Stimulated activated CD4-positive, alpha-beta T cell treated with anti-CD3 and anti-CD28 coated beads, Interleukin-2, amount 100 ng/mL, for 24 hours (primary cell): ENCODE data around the gene ATXN10.

Experiments used
- DNase-seq, 2 donors: peaks; one replicate each; pipeline ENCODE4 v3.0.0-alpha.2; 2020

Gene ATXN10

GRCh38 chr22:45762545-45763235 is 91.1 kb downstream of the ATXN10 start:
- no peak for DNase-seq

- DNase-seq, result no peak
These were observed 91.6 kb downstream of the ATXN10 start for GRCh38 chr22:45763236-45763624.

- no peak for DNase-seq
These were observed 96.9 kb downstream of the ATXN10 start for GRCh38 chr22:45768490-45768889.

DNA sequence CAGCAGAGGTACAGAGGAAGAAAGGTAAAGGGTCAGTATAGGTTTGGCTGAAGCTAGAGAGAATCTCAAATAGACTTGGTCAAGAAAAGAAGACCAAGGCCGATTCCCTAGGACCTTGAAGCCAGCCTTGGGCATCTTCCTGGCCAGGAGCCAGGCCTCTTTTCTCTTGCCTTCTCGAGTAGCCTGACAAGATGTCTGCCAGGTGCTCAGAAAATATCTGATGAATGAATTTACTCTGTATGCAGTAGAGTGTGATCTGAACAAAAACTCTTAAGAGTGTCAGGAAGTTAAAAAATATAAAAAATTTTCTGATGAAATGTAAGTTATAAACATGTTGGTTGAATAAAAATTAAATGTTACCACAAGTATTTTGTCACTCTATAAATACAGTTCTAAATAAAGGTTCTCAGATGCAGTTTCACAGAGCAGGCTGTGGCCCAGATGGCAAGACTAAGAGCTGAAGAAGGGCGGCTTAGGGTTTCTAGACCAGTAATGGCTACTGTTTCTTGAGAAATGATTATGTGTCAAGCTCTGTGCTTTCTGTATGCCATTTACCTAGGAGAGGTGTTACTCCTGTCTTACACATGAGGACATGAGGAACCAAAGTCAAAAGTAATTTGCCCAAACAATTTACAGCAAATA is 98.1 kb downstream of the ATXN10 start:
- DNase-seq, result no peak

- DNase-seq, result no peak
These were observed 98.9 kb downstream of the ATXN10 start for GRCh38 chr22:45770506-45770905.

DNA sequence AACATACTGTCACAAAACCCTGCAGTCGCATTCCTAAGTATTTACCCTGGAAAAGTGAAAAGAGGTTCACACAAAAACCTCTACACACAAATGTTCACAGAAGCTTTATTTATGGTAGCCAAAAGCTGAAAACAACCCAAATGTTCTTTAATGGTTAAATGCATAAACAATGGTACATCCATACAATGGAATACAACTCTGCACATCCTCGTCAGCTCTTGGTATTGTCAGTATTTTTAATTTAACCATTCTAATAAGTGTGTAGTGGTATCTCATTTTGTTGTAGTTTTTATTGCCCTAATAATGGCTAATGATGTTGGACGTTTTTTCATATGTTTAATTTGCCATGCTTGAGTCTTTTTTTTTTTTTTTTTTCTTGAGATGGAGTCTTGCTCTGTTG is 99.4 kb downstream of the ATXN10 start:
- no peak for DNase-seq

GRCh38 chr22:45771711-45772110 is 100.1 kb downstream of the ATXN10 start:
- DNase-seq, result no peak

- DNase-seq, result no peak
These were observed 101.1 kb downstream of the ATXN10 start for GRCh38 chr22:45772743-45773142.

- DNase-seq, result no peak
These were observed 102.5 kb downstream of the ATXN10 start for GRCh38 chr22:45774001-45774670.

- no peak for DNase-seq
These were observed 103.4 kb downstream of the ATXN10 start for GRCh38 chr22:45775062-45775461.

DNA sequence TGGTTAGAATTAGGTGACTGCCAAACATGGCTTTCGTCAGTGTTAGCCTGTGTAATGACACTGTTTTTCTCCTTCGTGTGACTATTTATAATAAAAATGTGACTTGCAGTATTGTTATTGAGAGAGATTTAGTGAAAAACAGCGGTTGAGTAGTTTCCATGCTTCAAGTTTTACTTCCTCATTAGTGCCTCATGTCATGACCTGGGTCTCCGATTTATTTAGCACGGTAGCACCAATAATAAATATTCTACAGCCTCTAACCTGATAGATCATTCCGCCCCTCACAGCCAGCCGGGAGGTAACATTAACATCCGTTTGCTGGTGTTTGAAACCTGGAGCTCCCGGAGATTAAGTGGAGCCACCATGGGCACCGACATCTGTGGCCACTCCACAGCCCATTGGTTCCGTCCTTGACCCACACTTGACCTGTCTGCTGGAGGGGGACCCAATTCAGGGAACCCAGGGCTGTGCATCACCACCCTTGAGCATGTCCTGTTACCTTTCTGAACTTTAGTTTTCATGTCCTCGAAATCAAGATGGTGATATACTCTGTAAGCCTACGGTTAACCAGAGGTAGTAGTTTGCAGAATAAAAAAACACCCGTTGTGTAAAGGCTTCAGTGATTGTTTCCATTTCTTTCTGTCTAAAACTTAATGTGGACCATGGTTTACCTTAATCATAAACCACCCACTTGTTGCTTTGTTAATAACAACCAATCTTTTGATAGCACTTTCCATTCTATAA is 104.1 kb downstream of the ATXN10 start:
- DNase-seq, result no peak

GRCh38 chr22:45776313-45776585 is 104.6 kb downstream of the ATXN10 start:
- no peak for DNase-seq

- no peak for DNase-seq
These were observed 105.6 kb downstream of the ATXN10 start for GRCh38 chr22:45777046-45777851.

GRCh38 chr22:45777852-45778375 is 106.3 kb downstream of the ATXN10 start:
- DNase-seq, result no peak

- no peak for DNase-seq
These were observed 109.8 kb downstream of the ATXN10 start for GRCh38 chr22:45781459-45781858.

DNA sequence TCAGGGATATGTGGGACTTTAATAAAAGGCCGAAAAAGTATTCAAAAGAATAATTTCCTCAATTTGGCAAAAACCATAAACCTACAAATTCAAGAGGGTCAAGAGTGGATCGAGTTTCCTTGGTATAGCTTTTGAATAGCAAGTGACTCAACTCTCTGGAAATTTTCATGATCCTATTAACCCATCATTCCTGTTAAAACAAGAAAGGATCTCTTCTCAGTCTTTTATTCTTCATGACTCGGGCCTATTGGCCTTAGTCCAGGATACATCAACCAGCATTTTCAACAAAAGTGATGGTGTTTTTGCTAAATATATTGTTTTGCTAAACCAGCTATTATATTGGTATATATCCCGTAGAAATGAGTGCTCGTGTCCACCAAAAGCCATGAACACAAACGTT is 110.3 kb downstream of the ATXN10 start:
- DNase-seq, result no peak

DNA sequence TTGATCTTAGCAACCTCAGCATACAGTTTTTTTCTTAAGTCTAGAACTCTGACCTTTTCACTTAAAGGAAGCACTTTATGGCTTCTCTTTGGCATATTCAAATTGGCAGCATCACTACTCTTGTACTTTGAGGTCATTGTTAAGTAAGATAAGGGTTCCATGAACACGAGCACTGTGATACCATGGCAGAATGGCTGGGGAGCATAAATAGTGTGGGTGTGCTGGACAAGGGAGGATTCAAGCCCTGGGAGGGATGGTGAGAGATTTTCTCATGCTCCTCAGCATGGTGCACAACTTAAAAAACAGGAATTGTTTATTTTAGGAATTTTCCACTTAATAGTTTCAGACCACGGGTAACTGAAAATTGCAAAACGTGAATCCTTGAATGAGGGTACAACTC is 111.4 kb downstream of the ATXN10 start:
- DNase-seq, result no peak

- DNase-seq, result no peak
These were observed 112.1 kb downstream of the ATXN10 start for GRCh38 chr22:45783690-45784089.

- no peak for DNase-seq
These were observed 113.0 kb downstream of the ATXN10 start for GRCh38 chr22:45784357-45785277.

DNA sequence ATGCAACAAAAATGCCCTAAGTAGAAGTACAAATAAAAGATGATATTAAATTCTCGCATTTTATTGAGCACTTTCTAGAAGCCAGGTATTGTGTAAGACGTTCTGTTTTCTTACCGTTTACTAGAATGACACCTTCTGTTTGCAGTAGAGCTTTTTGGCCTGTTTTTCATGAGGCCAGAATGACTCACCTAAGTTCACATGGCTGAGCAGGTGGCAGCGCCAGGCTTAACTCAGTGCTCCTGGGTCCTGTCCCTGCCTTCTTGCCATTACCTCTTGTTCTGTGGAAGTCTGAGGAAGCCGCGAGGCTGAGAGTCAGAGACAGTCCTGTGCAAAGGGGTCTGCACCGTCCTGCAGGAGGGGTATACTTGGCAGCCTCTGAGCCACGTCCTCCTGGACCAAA is 113.8 kb downstream of the ATXN10 start:
- DNase-seq, result no peak

DNA sequence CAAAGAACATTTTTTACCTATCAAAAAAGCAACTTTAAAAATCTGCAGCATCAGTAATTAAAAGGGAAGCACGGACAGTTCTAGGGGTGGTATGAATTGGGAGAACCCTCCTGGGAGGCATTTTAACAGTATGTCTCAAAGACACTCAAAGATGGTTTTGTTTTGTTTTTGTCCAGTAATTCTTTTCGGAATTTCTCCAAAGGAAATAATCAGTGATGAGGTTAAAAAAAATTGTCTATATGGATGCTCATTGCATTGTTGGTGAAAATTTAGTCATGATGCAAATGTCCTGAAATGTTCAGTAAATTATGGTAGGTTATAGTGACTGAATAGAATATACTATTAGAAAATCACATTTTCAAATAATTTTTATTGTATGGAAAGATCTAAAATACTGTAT is 115.1 kb downstream of the ATXN10 start:
- no peak for DNase-seq

DNA sequence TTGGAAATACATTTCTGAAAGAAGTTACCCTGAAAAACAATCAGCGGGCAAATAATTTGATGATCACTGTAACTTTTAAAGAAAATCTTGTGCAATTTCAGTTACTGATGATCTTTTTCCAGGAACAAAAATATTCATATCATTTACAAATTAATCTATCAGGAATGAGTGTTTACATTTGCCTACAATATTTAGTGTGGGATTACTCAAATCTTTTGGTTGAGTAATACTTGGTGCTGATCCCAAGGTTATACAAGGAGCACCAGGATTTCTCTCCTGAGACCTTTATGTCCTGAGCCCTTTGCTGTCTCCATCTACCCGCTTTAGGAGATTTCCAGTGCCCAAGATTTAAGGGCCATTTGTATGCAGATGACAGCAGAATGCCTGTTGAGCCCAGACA is 116.1 kb downstream of the ATXN10 start:
- no peak for DNase-seq
